ENCODE results near the gene IL34. TPM values are rescaled to one million over a fixed set of nuclear protein-coding genes. Genes with fewer than 3 reads are reported as not detected.

The IL34 gene
- total and polyA plus RNA-seq, 7 experiments from 2014 or later, result 0.38 to 1.1 (median 0.50) TPM; not detected in 4

DNA sequence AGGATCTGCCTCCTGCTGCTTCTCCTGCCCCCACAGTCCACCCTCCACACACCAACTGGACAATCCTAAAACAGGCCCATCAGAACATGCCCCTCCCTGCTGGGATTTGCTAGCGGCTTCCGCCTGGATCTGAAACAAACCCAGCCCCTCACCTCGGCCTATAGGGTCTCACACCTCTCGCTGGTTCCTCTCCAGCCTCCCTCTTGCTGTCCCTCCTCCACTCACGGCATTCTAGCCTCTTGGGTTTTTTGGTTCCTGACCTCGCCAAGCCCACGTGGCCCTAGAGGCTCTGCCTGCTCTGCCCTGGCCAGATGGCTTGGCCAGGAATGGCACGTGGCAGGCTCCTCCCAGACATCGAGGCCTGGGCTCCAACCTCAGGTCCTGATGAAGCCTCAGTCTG, 55.2 kb downstream of the IL34 start:
- Histone ChIP-seq H3K4me3 (ENCODE audit: low read length) (no peak overlapping the region), H3K9me3 (ENCODE audit: control insufficient read depth in 2 of 3, low read length in 3 of 3) (no peaks in the 10 kb centered on the region), H3K36me3 (ENCODE audit: control insufficient read depth in 2 of 3, insufficient read depth in 3 of 3, low read length in 3 of 3) (peaks cover 0 to 21% (median 0%) of the 10 kb centered on the region in 3 experiments), H3K27ac (ENCODE audit: low read depth, low read length) (no peak overlapping the region), H3K27me3 (ENCODE audit: control insufficient read depth in 2 of 2, insufficient read depth in 2 of 2, low read length in 2 of 2) (no peaks in the 10 kb centered on the region), H3K4me1 (ENCODE audit: control insufficient read depth in 2 of 2, insufficient read depth in 2 of 2, low read length in 2 of 2) (peaks cover 0 to 9% of the 10 kb centered on the region in 2 donors)
- ATAC-seq (no peak), DNase-seq (no peak)
- Mint-ChIP-seq H3K36me3 (peaks cover 0 to 5% (median 0%) of the 10 kb centered on the region in 5 donors), H3K9me3 (no peaks in the 10 kb centered on the region), H3K4me3 (no peak overlapping the region), H3K4me1 (peaks cover 4 to 22% (median 11%) of the 10 kb centered on the region in 7 donors), H3K27ac (peak overlapping the region in 3 of 9 donors; percentile 21 to 52 (median 38)), H3K27me3 (no peaks in the 10 kb centered on the region)
- intact Hi-C loops (cut with micrococcal nuclease), result no loop called here
- POLR2A ChIA-PET, result no interaction called here
- CTCF ChIA-PET, result no interaction called here

GRCh38 chr16:70701998-70702397, 55.6 kb downstream of the IL34 start:
- ATAC-seq (no peak), DNase-seq (no peak)
- Histone ChIP-seq H3K27ac (ENCODE audit: low read depth, low read length) (no peak overlapping the region), H3K9me3 (ENCODE audit: control insufficient read depth in 2 of 3, low read length in 3 of 3) (no peaks in the 10 kb centered on the region), H3K4me3 (ENCODE audit: low read length) (no peak overlapping the region), H3K27me3 (ENCODE audit: control insufficient read depth in 2 of 2, insufficient read depth in 2 of 2, low read length in 2 of 2) (no peaks in the 10 kb centered on the region), H3K36me3 (ENCODE audit: control insufficient read depth in 2 of 3, insufficient read depth in 3 of 3, low read length in 3 of 3) (peaks cover 0 to 21% (median 0%) of the 10 kb centered on the region in 3 experiments), H3K4me1 (ENCODE audit: control insufficient read depth in 2 of 2, insufficient read depth in 2 of 2, low read length in 2 of 2) (peaks cover 0 to 5% of the 10 kb centered on the region in 2 donors)
- Mint-ChIP-seq H3K9me3 (no peaks in the 10 kb centered on the region), H3K27ac (peak overlapping the region in 3 of 9 donors; percentile 20 to 38 (median 25)), H3K4me1 (peaks cover 1 to 18% (median 7%) of the 10 kb centered on the region in 7 donors), H3K36me3 (peaks cover 0 to 5% (median 0%) of the 10 kb centered on the region in 5 donors), H3K4me3 (no peak overlapping the region), H3K27me3 (no peaks in the 10 kb centered on the region)
- POLR2A ChIA-PET, result no interaction called here
- CTCF ChIA-PET, result no interaction called here
- intact Hi-C loops (cut with micrococcal nuclease), result no loop called here

DNA sequence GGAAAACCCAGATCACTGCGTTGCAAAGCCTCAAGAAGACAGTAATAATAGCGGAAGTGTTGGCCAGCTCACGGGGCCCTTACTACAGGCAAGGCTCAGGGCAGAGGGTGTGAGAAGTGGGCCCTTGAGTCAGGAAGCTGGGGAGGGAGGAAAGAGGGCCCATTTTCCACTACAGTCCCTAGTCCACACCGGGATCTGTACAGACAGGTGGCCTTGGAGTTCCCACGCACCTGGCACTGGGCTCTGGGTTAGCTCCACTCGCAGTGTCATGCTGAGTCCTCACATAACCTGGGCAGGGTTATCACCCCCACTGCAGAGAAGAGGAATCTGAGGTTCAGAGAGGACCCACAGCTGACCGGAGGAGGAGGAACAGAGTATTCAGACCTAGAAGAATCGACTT, 56.3 kb downstream of the IL34 start:
- no peaks in the 10 kb centered on the region for H3K4me1 ChIP-seq (ENCODE audit: control insufficient read depth in 2 of 2, insufficient read depth in 2 of 2, low read length in 2 of 2)
- CTCF ChIA-PET, result no interaction called here
- ATAC-seq (no peak), DNase-seq (no peak)
- Mint-ChIP-seq H3K27ac (no peak overlapping the region), H3K36me3 (peaks cover 0 to 5% (median 0%) of the 10 kb centered on the region in 5 donors), H3K4me1 (peaks cover 0 to 17% (median 3%) of the 10 kb centered on the region in 7 donors), H3K27me3 (no peaks in the 10 kb centered on the region), H3K4me3 (no peak overlapping the region), H3K9me3 (no peaks in the 10 kb centered on the region)
- no peak overlapping the region for H3K4me3 ChIP-seq (ENCODE audit: low read length)
- H3K27ac ChIP-seq (ENCODE audit: low read depth, low read length), result no peak overlapping the region
- no peaks in the 10 kb centered on the region for H3K9me3 ChIP-seq (ENCODE audit: control insufficient read depth in 2 of 3, low read length in 3 of 3)
- no peaks in the 10 kb centered on the region for H3K27me3 ChIP-seq (ENCODE audit: control insufficient read depth in 2 of 2, insufficient read depth in 2 of 2, low read length in 2 of 2)
- peaks cover 0 to 21% (median 0%) of the 10 kb centered on the region in 3 experiments for H3K36me3 ChIP-seq (ENCODE audit: control insufficient read depth in 2 of 3, insufficient read depth in 3 of 3, low read length in 3 of 3)
- intact Hi-C loops (cut with micrococcal nuclease), result no loop called here
- POLR2A ChIA-PET, result no interaction called here

- Histone ChIP-seq H3K27me3 (ENCODE audit: control insufficient read depth in 2 of 2, insufficient read depth in 2 of 2, low read length in 2 of 2) (no peaks in the 10 kb centered on the region), H3K27ac (ENCODE audit: low read depth, low read length) (no peak overlapping the region), H3K4me3 (ENCODE audit: low read length) (no peak overlapping the region), H3K9me3 (ENCODE audit: control insufficient read depth in 2 of 3, low read length in 3 of 3) (no peaks in the 10 kb centered on the region), H3K4me1 (ENCODE audit: control insufficient read depth in 2 of 2, insufficient read depth in 2 of 2, low read length in 2 of 2) (no peaks in the 10 kb centered on the region), H3K36me3 (ENCODE audit: control insufficient read depth in 2 of 3, insufficient read depth in 3 of 3, low read length in 3 of 3) (peaks cover 0 to 24% (median 0%) of the 10 kb centered on the region in 3 experiments)
- H3K27ac Mint-ChIP-seq, result no peak overlapping the region
- no peak for DNase-seq
- no peaks in the 10 kb centered on the region for H3K27me3 Mint-ChIP-seq
- ChIA-PET POLR2A (no interaction called here), CTCF (no interaction called here)
- H3K9me3 Mint-ChIP-seq, result no peaks in the 10 kb centered on the region
- peaks cover 0 to 8% (median 0%) of the 10 kb centered on the region in 5 donors for H3K36me3 Mint-ChIP-seq
- no peak for ATAC-seq
- intact Hi-C loops (cut with micrococcal nuclease), result no loop called here
- H3K4me3 Mint-ChIP-seq, result no peak overlapping the region
- H3K4me1 Mint-ChIP-seq, result peaks cover 0 to 14% (median 0%) of the 10 kb centered on the region in 7 donors
Measured at GRCh38 chr16:70703041-70703834, 56.9 kb downstream of the IL34 start.

GRCh38 chr16:70703835-70704381, 57.5 kb downstream of the IL34 start:
- H3K4me3 Mint-ChIP-seq, result no peak overlapping the region
- ATAC-seq, result peak; percentile 4

GRCh38 chr16:70704586-70704985, 58.2 kb downstream of the IL34 start:
- Mint-ChIP-seq H3K36me3 (peaks cover 0 to 7% (median 0%) of the 10 kb centered on the region in 5 donors), H3K4me3 (no peak overlapping the region), H3K27ac (no peak overlapping the region), H3K9me3 (no peaks in the 10 kb centered on the region), H3K4me1 (peaks cover 0 to 9% (median 0%) of the 10 kb centered on the region in 7 donors), H3K27me3 (no peaks in the 10 kb centered on the region)
- no peaks in the 10 kb centered on the region for H3K4me1 ChIP-seq (ENCODE audit: control insufficient read depth in 2 of 2, insufficient read depth in 2 of 2, low read length in 2 of 2)
- H3K4me3 ChIP-seq (ENCODE audit: low read length), result no peak overlapping the region
- intact Hi-C loops (cut with micrococcal nuclease), result no loop called here
- DNase-seq, result no peak
- H3K36me3 ChIP-seq (ENCODE audit: control insufficient read depth in 2 of 3, insufficient read depth in 3 of 3, low read length in 3 of 3), result peaks cover 0 to 24% (median 0%) of the 10 kb centered on the region in 3 experiments
- ATAC-seq, result no peak
- H3K27ac ChIP-seq (ENCODE audit: low read depth, low read length), result no peak overlapping the region
- CTCF ChIA-PET, result no interaction called here
- POLR2A ChIA-PET, result no interaction called here
- H3K27me3 ChIP-seq (ENCODE audit: control insufficient read depth in 2 of 2, insufficient read depth in 2 of 2, low read length in 2 of 2), result no peaks in the 10 kb centered on the region
- no peaks in the 10 kb centered on the region for H3K9me3 ChIP-seq (ENCODE audit: control insufficient read depth in 2 of 3, low read length in 3 of 3)

More at GRCh38 chr16:70703835-70704381, 57.5 kb downstream of the IL34 start:
- intact Hi-C loops (cut with micrococcal nuclease), result no loop called here
- Mint-ChIP-seq H3K4me1 (peaks cover 0 to 14% (median 0%) of the 10 kb centered on the region in 7 donors), H3K27ac (no peak overlapping the region), H3K9me3 (no peaks in the 10 kb centered on the region), H3K36me3 (peaks cover 0 to 12% (median 0%) of the 10 kb centered on the region in 5 donors), H3K27me3 (no peaks in the 10 kb centered on the region)
- Histone ChIP-seq H3K27ac (ENCODE audit: low read depth, low read length) (no peak overlapping the region), H3K9me3 (ENCODE audit: control insufficient read depth in 2 of 3, low read length in 3 of 3) (no peaks in the 10 kb centered on the region), H3K4me3 (ENCODE audit: low read length) (no peak overlapping the region), H3K4me1 (ENCODE audit: control insufficient read depth in 2 of 2, insufficient read depth in 2 of 2, low read length in 2 of 2) (no peaks in the 10 kb centered on the region), H3K36me3 (ENCODE audit: control insufficient read depth in 2 of 3, insufficient read depth in 3 of 3, low read length in 3 of 3) (peaks cover 0 to 30% (median 0%) of the 10 kb centered on the region in 3 experiments), H3K27me3 (ENCODE audit: control insufficient read depth in 2 of 2, insufficient read depth in 2 of 2, low read length in 2 of 2) (no peaks in the 10 kb centered on the region)
- POLR2A ChIA-PET, result no interaction called here
- CTCF ChIA-PET, result no interaction called here
- DNase-seq, result no peak
